Activated naive CD4-positive, alpha-beta T cell (primary cell): ENCODE results near the gene BIRC2.

ENCODE experiments used
- DNase-seq, 4 experiments: peaks; one replicate each; lab custom pipeline; 2025; lab: John Stamatoyannopoulos, UW

Gene BIRC2

GRCh38 chr11:102401905-102402304 lies 54.9 kb downstream of the BIRC2 start:
- DNase-seq, result no peak

- DNase-seq, result no peak
Measured at GRCh38 chr11:102402548-102402947, 55.5 kb downstream of the BIRC2 start.

- DNase-seq, result no peak
Measured at GRCh38 chr11:102405501-102405900, 58.5 kb downstream of the BIRC2 start.

- DNase-seq, result no peak
Measured at GRCh38 chr11:102406099-102406498, 59.1 kb downstream of the BIRC2 start.

- DNase-seq, result no peak
Measured at GRCh38 chr11:102407901-102408300, 60.9 kb downstream of the BIRC2 start.

- no peak for DNase-seq
Measured at GRCh38 chr11:102408339-102408738, 61.3 kb downstream of the BIRC2 start.

- DNase-seq, result no peak
Measured at GRCh38 chr11:102410382-102410784, 63.4 kb downstream of the BIRC2 start.

GRCh38 chr11:102411142-102411541 lies 64.1 kb downstream of the BIRC2 start:
- DNase-seq, result no peak

GRCh38 chr11:102413497-102413896 lies 66.5 kb downstream of the BIRC2 start:
- no peak for DNase-seq

- DNase-seq, result no peak
Measured at GRCh38 chr11:102414559-102414958, 67.5 kb downstream of the BIRC2 start.

- no peak for DNase-seq
Measured at GRCh38 chr11:102415304-102415916, 68.4 kb downstream of the BIRC2 start.

- DNase-seq, result no peak
Measured at GRCh38 chr11:102416976-102417375, 70.0 kb downstream of the BIRC2 start.

- DNase-seq, result no peak
Measured at GRCh38 chr11:102419181-102419580, 72.2 kb downstream of the BIRC2 start.

GRCh38 chr11:102420547-102420946 lies 73.5 kb downstream of the BIRC2 start:
- no peak for DNase-seq

- DNase-seq, result no peak
Measured at GRCh38 chr11:102421261-102421660, 74.2 kb downstream of the BIRC2 start.

- DNase-seq, result no peak
Measured at GRCh38 chr11:102422817-102423712, 76.1 kb downstream of the BIRC2 start.

- DNase-seq, result no peak
Measured at GRCh38 chr11:102423936-102424335, 76.9 kb downstream of the BIRC2 start.

GRCh38 chr11:102426000-102426399 lies 79.0 kb downstream of the BIRC2 start:
- no peak for DNase-seq

GRCh38 chr11:102426570-102426969 lies 79.6 kb downstream of the BIRC2 start:
- DNase-seq, result no peak

GRCh38 chr11:102427068-102427467 lies 80.1 kb downstream of the BIRC2 start:
- no peak for DNase-seq
